ENCODE data around the gene C8G. TPM values are rescaled to one million over a fixed set of nuclear protein-coding genes. Genes with fewer than 3 reads are reported as not detected.

C8G gene
- total and polyA plus RNA-seq, 2 of the 13 experiments (the other 11 are each of a cell fraction or from before 2014, with no cell fraction given), result 4.9 to 12.8 TPM

DNA sequence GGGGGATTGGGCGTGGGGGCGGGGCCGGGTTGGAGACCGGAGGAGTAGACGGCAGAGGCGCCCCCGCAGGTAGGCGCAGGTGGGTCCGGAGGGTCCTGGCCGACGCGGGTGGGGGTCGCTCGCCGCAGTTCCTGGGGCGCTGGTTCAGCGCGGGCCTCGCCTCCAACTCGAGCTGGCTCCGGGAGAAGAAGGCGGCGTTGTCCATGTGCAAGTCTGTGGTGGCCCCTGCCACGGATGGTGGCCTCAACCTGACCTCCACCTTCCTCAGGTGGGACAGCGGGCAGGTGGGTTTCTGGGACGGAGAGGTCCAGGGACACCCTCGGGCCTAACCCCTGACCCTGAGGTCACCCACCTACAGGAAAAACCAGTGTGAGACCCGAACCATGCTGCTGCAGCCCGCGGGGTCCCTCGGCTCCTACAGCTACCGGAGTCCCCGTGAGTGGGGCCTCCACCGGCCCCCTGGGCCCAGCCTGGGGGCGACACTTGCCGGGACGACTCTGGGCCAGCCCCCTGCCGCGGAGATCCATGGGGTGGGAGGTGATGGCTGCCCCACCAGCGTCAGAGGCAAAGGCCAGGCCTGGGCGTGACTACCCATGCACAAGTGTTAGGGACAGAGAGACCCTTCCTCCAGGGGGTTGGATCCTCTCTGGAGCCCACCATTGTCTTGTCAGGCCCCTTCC is 34.0 kb downstream of the C8G start:
- no peak overlapping the region for H3K4me3 ChIP-seq (replicated peaks in 1 of 3; ENCODE audit: insufficient read depth in 1 of 3, low read depth in 2 of 3, low read length in 3 of 3)
- no TSS peak for BruUV-seq (replicated peaks)
- no peaks in the 10 kb centered on the region for H3K79me2 ChIP-seq (ENCODE audit: insufficient read depth, low read length)
- no peak overlapping the region for H3K4me2 ChIP-seq (ENCODE audit: low read depth, low read length)
- no peak overlapping the region for H3K9ac ChIP-seq (ENCODE audit: insufficient read depth, low read depth, low read length)
- H3K4me1 ChIP-seq (ENCODE audit: insufficient read depth, low read length), result peaks cover 39% of the 10 kb centered on the region
- no peaks in the 10 kb centered on the region for H3K36me3 ChIP-seq (replicated peaks in 1 of 2; ENCODE audit: control insufficient read depth in 1 of 2, insufficient read depth in 2 of 2, low read length in 2 of 2)
- H3K27me3 ChIP-seq (ENCODE audit: control insufficient read depth in 1 of 2, insufficient read depth in 2 of 2, low read length in 2 of 2), result peaks cover 11 to 60% of the 10 kb centered on the region in 2 experiments
- ATAC-seq (no peak), FAIRE-seq (no peak), DNase-seq (ENCODE audit: low spot score) (no peak)
- intact Hi-C loops (cut with micrococcal nuclease; ENCODE audit: unreplicated experiment), result no loop called here
- H4K20me1 ChIP-seq (ENCODE audit: insufficient read depth, low read length), result no peaks in the 10 kb centered on the region
- TF ChIP-seq RFX1 (IDR thresholded peaks at IDR 0.05), result no peak
- TF ChIP-seq, protein P1, sequence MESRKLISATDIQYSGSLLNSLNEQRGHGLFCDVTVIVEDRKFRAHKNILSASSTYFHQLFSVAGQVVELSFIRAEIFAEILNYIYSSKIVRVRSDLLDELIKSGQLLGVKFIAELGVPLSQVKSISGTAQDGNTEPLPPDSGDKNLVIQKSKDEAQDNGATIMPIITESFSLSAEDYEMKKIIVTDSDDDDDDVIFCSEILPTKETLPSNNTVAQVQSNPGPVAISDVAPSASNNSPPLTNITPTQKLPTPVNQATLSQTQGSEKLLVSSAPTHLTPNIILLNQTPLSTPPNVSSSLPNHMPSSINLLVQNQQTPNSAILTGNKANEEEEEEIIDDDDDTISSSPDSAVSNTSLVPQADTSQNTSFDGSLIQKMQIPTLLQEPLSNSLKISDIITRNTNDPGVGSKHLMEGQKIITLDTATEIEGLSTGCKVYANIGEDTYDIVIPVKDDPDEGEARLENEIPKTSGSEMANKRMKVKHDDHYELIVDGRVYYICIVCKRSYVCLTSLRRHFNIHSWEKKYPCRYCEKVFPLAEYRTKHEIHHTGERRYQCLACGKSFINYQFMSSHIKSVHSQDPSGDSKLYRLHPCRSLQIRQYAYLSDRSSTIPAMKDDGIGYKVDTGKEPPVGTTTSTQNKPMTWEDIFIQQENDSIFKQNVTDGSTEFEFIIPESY (CRISPR knock-in tag; IDR thresholded peaks at IDR 0.05), result no peak
- TF ChIP-seq SMAD1 (CRISPR knock-in tag; IDR thresholded peaks at IDR 0.05; ENCODE audit: borderline replicate concordance, low read depth), result no peak
- no peak for TF ChIP-seq HNRNPLL (IDR thresholded peaks at IDR 0.05; ENCODE audit: low read depth, low read length, poor library complexity, severe bottlenecking)
- no peak for TF ChIP-seq ESRRA (CRISPR knock-in tag; IDR thresholded peaks at IDR 0.05; ENCODE audit: low read depth)
- no peak for TF ChIP-seq ZSCAN29 (CRISPR knock-in tag; conservative IDR thresholded peaks at IDR 0.05)
- no peak for TF ChIP-seq RBM22 (optimal IDR thresholded peaks at IDR 0.05; ENCODE audit: low read length)
- no peak for TF ChIP-seq ZNF674 (CRISPR knock-in tag; IDR thresholded peaks at IDR 0.05; ENCODE audit: low read depth)
- TF ChIP-seq, protein P2, sequence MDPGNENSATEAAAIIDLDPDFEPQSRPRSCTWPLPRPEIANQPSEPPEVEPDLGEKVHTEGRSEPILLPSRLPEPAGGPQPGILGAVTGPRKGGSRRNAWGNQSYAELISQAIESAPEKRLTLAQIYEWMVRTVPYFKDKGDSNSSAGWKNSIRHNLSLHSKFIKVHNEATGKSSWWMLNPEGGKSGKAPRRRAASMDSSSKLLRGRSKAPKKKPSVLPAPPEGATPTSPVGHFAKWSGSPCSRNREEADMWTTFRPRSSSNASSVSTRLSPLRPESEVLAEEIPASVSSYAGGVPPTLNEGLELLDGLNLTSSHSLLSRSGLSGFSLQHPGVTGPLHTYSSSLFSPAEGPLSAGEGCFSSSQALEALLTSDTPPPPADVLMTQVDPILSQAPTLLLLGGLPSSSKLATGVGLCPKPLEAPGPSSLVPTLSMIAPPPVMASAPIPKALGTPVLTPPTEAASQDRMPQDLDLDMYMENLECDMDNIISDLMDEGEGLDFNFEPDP (CRISPR knock-in tag; conservative IDR thresholded peaks at IDR 0.05), result no peak
- no peaks in the 10 kb centered on the region for H3K9me3 ChIP-seq (ENCODE audit: low read length)
- 81% methylated on average over 21 of the region's 41 CpGs for WGBS (ENCODE audit: low lambda C conversion rate)
- ChIA-PET POLR2A (interaction anchor here (1.1 to 2.3 kb wide), 2 partner anchors 13 to 29 kb away, joined by 5 to 13 read pairs; partner anchors contain the start of gene PAXX), CTCF (ENCODE audit: low intra/inter-chr PET ratio, low total read pairs) (no interaction called here)
- no peak overlapping the region for H2AFZ ChIP-seq (ENCODE audit: low read length)
- no peak overlapping the region for H3K27ac ChIP-seq (ENCODE audit: extremely low read length, insufficient read depth, low read length)
- in situ Hi-C loops (cut with HindIII; ENCODE audit: extremely low pct_ligation_motif_present, low pct_unique_long_range_greater_than_20kb), result no loop called here
